ENCODE measurements around the gene ZNF205.

ZNF205 gene

DNA sequence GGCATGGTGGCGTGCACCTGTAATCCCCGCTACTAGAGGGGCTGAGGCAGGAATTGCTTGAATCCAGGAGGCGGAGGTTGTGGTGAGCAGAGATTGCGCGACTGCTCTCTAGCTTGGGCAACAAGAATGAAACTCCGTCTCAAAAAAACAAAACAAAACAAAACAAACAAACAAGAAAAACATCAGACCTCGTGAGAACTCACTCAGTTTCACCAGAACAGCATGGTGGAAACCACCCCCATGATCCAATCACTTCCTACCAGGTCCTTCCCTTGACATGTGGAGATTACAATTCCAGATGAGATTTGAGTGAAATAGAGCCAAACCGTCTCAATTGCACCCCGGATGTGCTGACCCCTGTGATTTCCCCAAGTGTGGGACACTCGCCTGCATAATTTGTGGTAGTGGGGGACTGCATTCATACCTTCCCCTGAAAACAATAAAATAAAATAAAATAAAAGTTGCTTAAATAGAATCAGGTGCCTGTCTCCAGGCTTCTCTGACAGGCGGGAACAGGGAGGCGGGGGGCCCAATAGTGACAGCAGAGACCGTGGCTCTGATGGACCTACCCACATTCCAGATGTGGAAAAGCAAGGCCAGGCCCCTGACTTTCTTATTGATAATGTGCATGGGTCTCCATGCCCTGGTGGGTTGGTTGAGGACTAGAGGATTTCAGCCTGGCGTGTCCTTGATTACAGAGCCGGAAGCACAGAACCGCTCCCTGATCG, 26.4 kb upstream of the ZNF205 start:
- no peak for DNase-seq

DNA sequence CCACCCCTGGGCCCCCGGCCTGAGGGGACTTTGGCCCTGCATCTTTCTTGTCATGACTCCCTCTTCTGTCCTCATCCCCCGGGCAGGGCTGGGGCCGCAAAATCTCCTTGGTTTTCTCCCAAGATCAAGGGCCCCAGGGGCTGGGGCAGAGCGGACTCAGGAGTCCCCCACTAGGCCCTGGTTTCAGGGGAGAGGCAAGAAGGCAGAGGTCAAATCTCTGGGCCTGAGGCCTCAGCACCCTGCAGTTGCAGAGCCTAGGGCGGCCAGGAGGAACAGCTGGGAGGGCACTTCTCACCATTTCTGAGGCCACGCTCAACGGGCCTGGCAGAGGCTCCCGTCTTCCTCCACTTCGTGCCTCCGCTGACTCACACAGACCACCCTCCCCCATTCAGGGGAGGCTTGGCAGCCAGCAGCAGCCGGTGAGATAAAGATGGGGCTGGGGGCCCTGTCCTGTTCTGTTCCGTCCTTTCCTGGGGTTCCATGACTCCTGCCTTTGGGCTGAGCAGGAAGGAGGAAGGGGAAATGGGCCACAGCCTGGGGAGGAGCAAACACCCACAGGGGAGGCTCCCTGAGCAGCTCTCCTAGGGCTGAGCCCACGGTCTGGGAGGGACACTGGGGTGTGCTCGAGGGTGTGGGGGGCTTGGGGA, 25.7 kb upstream of the ZNF205 start:
- DNase-seq, result no peak

DNA sequence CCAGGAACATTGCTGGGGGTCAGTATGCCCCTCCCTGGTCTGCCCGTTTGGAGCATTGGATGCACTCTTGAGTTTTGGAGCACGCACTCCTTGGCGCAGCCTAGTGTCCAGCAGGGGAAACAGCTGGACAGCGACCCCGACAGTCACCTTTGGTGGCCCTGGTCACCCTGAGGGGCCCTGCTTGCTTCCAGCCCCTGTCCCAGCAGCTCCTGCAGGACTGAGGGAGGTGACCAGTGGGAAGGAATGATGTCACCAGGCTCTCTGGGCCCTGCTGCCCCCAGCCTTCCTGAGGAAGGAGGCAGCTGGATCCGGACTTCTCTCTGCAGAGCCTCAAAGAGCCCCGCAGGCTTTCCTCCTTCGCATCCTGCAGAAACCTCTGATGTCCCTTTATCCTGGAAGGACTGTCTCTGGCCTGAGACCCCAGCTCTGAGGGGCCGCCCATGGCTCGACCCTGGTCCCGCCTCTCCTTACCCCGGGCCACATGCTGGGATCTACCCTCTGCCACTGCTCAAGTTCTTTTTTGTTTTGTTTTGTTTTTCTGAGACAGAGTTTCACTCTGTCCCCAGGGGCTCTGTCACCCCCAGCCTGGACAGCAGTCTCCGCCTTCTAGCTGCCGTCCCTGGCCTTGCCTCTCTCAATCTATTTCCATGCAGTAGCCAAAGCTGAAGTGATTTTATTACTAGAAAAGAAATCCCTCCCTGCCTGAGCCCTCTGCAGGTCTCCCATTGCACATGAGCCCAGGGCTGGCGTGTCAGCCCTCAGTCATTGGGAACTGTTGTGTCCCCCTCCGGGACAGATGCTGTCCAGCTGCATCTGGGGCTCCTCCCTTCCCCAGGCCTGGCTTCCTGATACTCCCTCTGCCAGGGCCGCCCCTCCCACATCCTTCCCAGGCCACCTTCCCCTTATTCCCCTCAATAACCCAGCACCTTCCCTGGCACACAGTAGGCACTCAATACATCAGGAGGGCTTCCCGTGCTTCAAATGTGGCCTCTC, 24.8 kb upstream of the ZNF205 start:
- no peak for DNase-seq

- no peak for DNase-seq
Measured at GRCh38 chr16:3088450-3088849, 23.9 kb upstream of the ZNF205 start.

- DNase-seq, result no peak
Measured at GRCh38 chr16:3088925-3089716, 23.3 kb upstream of the ZNF205 start.

- DNase-seq, result no peak
Measured at GRCh38 chr16:3089717-3090592, 22.4 kb upstream of the ZNF205 start.

GRCh38 chr16:3091551-3091950, 20.8 kb upstream of the ZNF205 start:
- no peak for DNase-seq

DNA sequence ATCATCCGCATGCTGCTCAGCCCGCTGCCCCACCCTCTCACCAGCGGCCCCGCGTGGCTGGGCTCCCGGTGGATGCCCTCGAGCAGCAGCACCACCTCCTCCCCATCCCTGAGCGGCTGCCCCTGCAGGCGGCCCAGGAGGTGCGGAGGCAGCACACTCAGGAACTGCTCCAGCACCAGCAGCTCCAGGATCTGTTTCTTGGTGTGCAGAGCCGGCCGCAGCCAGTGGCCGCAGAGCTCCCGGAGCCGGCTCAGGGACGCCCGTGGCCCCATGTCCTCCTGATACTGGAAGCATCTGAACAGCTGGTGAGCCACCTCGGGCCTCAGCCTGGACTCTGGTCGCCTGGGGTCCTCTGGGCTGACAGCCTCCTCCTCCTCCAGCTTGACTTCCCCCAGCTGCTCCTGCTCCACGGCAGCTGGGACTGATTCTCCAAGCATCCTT, 19.9 kb upstream of the ZNF205 start:
- no peak for DNase-seq

DNA sequence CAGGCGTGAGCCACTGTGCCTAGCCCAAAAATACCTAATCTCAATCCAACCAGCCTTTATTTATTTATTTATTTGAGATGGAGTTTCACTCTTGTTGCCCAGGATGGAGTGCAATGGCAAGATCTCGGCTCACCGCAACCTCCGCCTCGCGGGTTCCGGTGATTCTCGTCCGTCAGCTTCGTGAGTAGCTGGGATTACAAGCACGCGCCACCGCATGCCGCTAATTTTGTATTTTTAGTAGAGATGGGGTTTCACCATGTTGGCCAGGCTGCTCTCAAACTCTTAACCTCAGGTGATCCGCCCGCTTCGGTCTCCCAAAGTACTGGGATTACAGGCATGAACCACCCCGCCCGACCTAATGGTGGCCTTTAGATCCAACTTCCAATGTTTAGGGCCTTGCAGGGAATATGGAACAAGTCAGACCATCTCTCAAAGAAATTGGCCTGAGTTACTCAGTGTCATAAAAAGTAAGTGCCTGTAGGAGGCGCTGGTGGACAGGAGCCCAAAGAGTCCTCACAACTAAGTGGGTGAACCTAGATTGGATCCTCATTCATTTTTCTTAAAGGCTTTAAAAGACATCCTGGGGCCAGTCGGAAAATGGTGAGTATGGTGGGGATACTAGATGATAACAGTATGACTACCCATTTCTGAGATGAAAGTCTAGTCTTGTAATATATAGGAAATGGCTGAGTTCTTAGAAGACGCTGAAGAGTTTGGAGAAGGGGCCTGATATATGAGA, 17.9 kb upstream of the ZNF205 start:
- peak; percentile 28 for DNase-seq

- DNase-seq, result peak; percentile 40
Measured at GRCh38 chr16:3095869-3096268, 16.5 kb upstream of the ZNF205 start.

- no peak for DNase-seq
Measured at GRCh38 chr16:3096362-3096761, 16.0 kb upstream of the ZNF205 start.

DNA sequence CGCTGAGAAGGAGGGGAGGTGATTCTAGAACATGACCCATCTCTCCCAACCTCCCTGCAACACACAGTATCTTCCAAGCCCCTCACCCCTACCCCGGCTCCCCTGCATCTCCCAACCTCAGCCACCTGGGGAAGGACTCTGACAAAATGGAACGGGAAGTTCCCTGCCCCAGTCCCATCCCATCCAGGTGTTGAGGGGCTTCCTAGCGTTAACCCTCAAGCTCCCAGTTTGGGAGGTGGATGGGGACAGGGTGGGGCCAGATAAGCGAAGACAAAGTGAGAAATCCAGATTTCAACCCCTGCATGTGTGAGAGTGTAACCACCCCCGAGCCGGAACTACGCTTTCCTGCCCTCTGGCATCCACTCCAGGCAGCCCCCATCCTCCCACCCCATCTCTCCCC, 15.1 kb upstream of the ZNF205 start:
- no peak for DNase-seq

DNA sequence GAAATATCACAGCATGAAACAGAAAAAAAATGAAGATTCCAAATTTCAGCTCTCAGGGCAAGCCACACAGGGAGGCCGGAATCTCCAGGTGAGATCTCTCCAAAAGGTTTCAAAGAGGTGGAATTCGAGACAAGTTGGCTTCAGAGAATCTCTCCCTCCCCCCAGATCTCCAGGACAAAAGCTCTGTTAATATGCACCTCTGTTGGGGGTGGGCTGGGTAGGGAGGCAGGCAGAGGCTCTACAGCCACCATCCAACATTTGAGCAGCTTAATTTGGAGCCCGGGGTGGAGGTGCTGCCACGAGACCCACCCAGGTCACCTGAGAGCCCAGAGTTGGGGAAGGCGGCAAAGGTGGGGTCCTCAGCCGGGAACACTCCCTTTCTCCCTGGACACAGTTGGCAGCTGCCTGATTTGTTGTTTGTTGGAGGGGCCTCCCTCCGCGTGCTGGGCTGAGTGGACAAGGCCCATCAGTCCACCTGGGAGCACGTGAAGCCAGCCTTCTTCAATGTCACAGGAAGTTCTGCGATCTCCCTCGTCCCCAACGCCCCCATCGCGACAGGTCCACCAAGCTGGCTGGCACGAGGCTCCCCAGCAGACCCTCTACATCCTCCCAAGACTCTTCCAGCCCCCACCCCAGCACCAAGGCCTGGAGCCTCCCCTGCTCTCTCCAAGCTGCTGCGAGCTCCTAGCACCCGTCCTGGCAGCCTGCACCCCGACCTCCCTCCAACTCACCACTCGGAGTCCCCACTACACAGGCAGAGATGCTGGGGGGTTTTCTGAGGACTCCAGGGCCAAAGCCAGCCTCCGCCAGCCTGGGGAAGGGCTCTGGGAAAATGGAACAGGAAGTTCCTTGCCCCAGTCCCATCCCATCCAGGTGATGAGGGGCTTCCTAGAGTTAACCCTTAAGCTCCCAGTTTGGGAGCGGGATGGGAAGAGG, 13.7 kb upstream of the ZNF205 start, which contains the start of gene ZSCAN10:
ZSCAN10 (minus strand) TSS at position 836 of the 936 bp plus-strand sequence. CDS start 6,357 bp downstream, outside the sequence.
- DNase-seq, result no peak

- no peak for DNase-seq
Measured at GRCh38 chr16:3099395-3099731, 13.0 kb upstream of the ZNF205 start.

DNA sequence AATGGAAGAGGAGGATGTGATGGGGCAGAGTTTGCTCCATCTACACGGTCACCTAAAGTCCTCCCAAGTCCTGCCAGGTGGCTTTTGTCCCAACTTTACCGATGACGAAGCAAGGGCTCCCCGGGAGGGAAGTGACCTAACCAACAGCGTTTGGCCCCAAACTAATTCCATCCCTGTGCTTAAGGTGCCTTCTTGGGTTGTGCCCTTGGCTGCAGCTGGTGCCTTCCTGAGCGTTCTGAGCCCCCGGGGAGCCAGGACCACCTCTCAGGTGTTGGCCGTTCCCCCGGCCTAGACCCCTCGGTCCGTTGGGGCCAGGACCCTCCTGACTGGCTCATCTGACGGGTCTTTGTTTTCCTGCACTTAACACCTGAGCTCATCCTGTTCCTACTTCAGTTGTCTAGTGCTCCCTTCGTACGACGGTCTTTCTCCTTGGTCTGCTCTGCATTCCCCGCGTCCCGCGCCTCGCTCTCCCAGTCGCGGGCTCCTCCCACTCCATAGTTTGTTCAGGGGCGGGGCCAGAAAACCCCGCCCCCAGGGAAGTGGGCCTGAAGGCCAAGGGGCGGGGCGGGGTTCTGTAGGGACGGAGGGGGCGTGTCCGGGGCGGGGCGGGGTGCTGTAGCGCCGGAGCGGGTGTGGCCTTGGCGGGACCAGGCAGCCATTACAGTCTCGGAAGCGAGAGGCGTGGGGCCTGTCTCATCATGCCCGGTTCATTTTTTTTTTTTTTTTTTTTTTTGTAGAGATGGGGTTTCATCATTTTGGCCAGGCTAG, 12.5 kb upstream of the ZNF205 start:
- DNase-seq, result no peak

DNA sequence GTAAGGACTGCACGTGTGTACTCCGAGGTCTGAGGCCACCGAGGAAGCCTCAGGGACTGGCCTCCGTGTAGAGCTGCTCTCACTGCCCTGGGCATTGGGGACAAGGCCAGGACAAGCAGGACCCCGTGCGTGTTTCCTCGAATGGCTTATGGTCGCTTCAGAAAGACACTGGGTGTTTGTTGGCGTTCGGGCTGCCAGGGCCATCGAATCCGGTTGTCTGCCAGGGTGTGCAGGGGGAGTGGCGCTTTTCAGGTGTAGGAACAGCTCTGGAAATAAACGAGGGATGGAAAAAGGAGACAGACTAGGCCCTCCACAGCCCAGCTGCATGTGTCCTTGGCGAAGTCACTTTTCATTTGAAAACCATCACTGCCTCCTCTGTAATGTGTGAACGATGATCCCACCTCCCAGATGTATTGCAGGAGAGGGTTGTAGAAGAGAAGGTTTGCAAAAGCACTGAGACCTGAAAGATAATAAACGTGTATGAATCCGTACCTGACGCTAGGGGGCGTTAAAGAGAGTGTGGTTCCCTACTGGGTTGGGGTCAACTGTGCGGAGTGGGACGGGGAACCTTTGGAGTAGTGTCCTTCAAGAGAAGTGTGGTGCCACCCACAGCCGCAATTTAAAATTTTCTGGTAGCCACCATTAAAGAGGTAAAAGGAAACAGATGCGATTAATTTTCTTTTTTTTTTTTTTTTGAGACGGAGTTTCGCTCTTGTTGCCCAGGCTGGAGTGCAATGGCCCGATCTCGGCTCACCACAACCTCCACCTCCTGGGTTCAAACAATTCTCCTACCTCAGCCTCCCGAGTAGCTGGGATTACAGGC, 11.2 kb upstream of the ZNF205 start:
- DNase-seq, result no peak

- DNase-seq, result peak; percentile 17
Measured at GRCh38 chr16:3101841-3102470, 10.4 kb upstream of the ZNF205 start.
